Lung (tissue), 12 donors: ENCODE results near the gene TNIK. TPM values are rescaled to one million over a fixed set of nuclear protein-coding genes. Genes with fewer than 3 reads are reported as not detected.

Source experiments
- ATAC-seq: fragments of 200-7000 bp; cut with Tn5 transposase; one replicate; pipeline ENCODE4 v1.9.1; 2020; ENCODE audit warnings: moderate number of reproducible peaks; ENCODE audit not compliant: insufficient read depth, low FRiP score
- DNase-seq, 3 donors: peaks; one replicate each; pipeline ENCODE4 v3.0.0-alpha.2; 2013 to 2017
- H3K27ac ChIP-seq, 2 donors: one replicate each; pipeline ENCODE4 v1.5.1; 2013; ENCODE audit warnings: mild to moderate bottlenecking in 2 of 2, moderate library complexity in 2 of 2, control low read depth in 1 of 2, inconsistent platforms in 1 of 2, low read depth in 1 of 2, low read length in 1 of 2
- H3K27me3 ChIP-seq, 3 donors: one replicate each; pipeline ENCODE4 v1.5.1; 2013; ENCODE audit warnings: low read length in 2 of 3; ENCODE audit not compliant: control insufficient read depth in 3 of 3, insufficient read depth in 3 of 3
- H3K36me3 ChIP-seq, 4 donors: one replicate each; pipeline ENCODE4 v1.5.1; 2013; ENCODE audit warnings: low read length in 4 of 4, mild to moderate bottlenecking in 1 of 4, moderate library complexity in 1 of 4; ENCODE audit not compliant: control insufficient read depth in 4 of 4, insufficient read depth in 4 of 4
- H3K4me1 ChIP-seq, 5 donors: one replicate each; pipeline ENCODE4 v1.5.1; 2013; ENCODE audit warnings: low read length in 5 of 5, mild to moderate bottlenecking in 2 of 5, moderate library complexity in 1 of 5; ENCODE audit not compliant: control insufficient read depth in 5 of 5, insufficient read depth in 5 of 5
- H3K4me3 ChIP-seq: one replicate; pipeline ENCODE4 v1.5.1; 2013; ENCODE audit warnings: mild to moderate bottlenecking, control low read depth, moderate library complexity
- H3K9ac ChIP-seq, 2 donors: one replicate each; pipeline ENCODE4 v1.5.1; 2013; ENCODE audit warnings: low read length in 2 of 2, control low read depth in 1 of 2; ENCODE audit not compliant: insufficient read depth in 1 of 2
- H3K9me3 ChIP-seq, 4 donors: one replicate each; pipeline ENCODE4 v1.5.1; 2013; ENCODE audit warnings: low read length in 3 of 4, mild to moderate bottlenecking in 1 of 4, moderate library complexity in 1 of 4; ENCODE audit not compliant: control insufficient read depth in 4 of 4, insufficient read depth in 3 of 4
- CTCF ChIP-seq: IDR thresholded peaks from 2 replicates; pipeline ENCODE4 v1.5.1; 2012; ENCODE audit warnings: mild to moderate bottlenecking; ENCODE audit errors: control extremely low read depth, extremely low read depth
- WGBS, 2 donors: extraction: QIAGEN DNeasy Blood & Tissue Kit; methylation state at CpG; one replicate each; pipeline ENCODE4 v1.1.7; 2013; 5-methylcytosine and 5-hydroxymethylcytosine counted together
- polyA plus RNA-seq, 2 donors: library from polyadenylated mRNA; stranded (reverse); fragments of 200-250 nt; gene quantifications; one replicate each; pipeline ENCODE4 v1.2.1, GENCODE V29; 2013
- total RNA-seq, 2 donors: library from RNA; depleted of rRNA in 1 of 2; stranded (reverse); fragments of >200 nt in 1 of 2; gene quantifications; one replicate each; pipeline ENCODE4 v1.2.1, GENCODE V29; 2014 to 2021
- donor health status: control.
- donor health status: control.
- donor health status: Bipolar disorder and iron deficiency.
- donor health status: healthy.
- donor health status: DM: yes; HTN: yes; CAD: no.

TNIK gene
- total and polyA plus RNA-seq, 4 donors: 9.4 to 36.3 (median 14.3) TPM

DNA sequence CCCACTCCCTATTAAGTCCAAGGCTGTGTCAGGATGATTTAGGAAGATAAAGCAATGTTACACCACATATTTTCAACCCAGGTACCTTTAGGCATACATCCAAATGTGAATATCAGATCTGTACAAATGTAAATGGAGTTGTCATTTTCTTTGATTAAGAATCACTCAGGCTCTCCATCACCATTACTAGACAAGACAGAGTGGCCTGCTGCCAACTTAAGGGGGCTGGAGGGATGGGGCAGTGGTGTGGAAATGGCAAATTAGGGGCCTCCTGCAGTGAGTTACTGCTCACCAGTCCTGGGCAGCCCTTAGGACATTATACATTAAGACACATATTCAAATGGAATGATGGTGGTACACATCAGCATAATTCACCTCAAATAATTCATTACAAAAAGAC, 211.0 kb downstream of the TNIK start:
- Histone ChIP-seq H3K27me3 (no peaks in the 10 kb centered on the region), H3K4me1 (peaks cover 0 to 7% (median 0%) of the 10 kb centered on the region in 5 donors), H3K9ac (no peak overlapping the region), H3K36me3 (peaks cover 0 to 2% (median 0%) of the 10 kb centered on the region in 4 donors), H3K27ac (no peak overlapping the region), H3K9me3 (no peaks in the 10 kb centered on the region), H3K4me3 (no peak overlapping the region)
- no peak for DNase-seq
- no peak for TF ChIP-seq CTCF
- no peak for ATAC-seq

DNA sequence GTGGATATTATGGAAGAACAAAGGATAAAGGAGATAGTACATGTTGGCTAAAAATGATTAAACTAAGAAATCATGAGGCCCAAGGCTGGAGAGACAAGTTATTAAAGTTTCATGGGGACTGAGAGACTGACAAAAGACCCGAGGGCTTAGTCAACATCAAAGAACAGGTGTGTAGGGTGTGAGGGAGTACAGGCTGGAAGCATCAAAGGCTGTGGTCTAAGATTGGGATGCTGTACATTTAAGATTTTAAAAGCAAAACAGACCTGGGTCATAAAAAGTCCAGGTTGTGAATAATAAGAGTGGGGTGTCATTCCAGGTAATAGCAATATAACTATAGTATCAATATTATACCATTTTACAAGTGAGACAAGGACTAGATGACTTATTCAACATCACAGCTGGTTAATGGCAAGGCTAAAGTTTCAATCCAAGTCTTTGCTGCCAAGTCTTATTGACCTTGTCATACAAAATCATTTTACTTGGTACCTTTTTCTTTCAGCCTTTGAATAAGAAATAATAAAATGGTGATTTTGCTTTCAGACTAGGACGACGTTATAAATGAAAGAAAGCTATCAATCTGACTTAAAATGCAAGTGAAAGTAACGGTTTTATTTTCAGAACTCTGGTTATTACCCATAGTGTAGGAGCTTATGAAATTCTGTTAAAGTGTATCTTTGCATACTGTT, 211.6 kb downstream of the TNIK start:
- Histone ChIP-seq H3K27me3 (no peaks in the 10 kb centered on the region), H3K4me3 (no peak overlapping the region), H3K27ac (no peak overlapping the region), H3K9me3 (no peaks in the 10 kb centered on the region), H3K4me1 (peaks cover 0 to 7% (median 0%) of the 10 kb centered on the region in 5 donors), H3K36me3 (peaks cover 0 to 2% (median 0%) of the 10 kb centered on the region in 4 donors), H3K9ac (no peak overlapping the region)
- 73 to 86% methylated on average over 4 of the region's 4 CpGs for WGBS, 2 donors
- TF ChIP-seq CTCF: no peak
- DNase-seq (no peak), ATAC-seq (no peak)

- Histone ChIP-seq H3K27me3 (no peaks in the 10 kb centered on the region), H3K9ac (no peak overlapping the region), H3K27ac (no peak overlapping the region), H3K4me3 (no peak overlapping the region), H3K9me3 (no peaks in the 10 kb centered on the region), H3K4me1 (peaks cover 0 to 7% (median 0%) of the 10 kb centered on the region in 5 donors), H3K36me3 (peaks cover 0 to 2% (median 0%) of the 10 kb centered on the region in 4 donors)
- no peak for TF ChIP-seq CTCF
- WGBS, 2 donors: 56 to 71% methylated on average over 4 of the region's 4 CpGs
- no peak for ATAC-seq
- no peak for DNase-seq
These were observed 214.1 kb downstream of the TNIK start for GRCh38 chr3:171245796-171246765.
